KOPT-K1 (cell line): ENCODE measurements around the gene TOGARAM2.
"Not testable (repeated sequence)": the region's sequence is repeated elsewhere in the genome, so short reads cannot be mapped to it uniquely, and the experiment has no call there.

Experiments used
- H3K27ac ChIP-seq: fragments of 200-600 bp; sonication (generic); 2 replicates; pipeline ENCODE4 v1.5.1; 2016; ENCODE audit warnings: antibody characterized with exemption, mild to moderate bottlenecking, low read depth, low read length; ENCODE audit not compliant: poor library complexity, severe bottlenecking
- H3K36me3 ChIP-seq: fragments of 200-600 bp; sonication (generic); 2 replicates; pipeline ENCODE4 v1.5.1; 2017; ENCODE audit warnings: antibody characterized with exemption, mild to moderate bottlenecking, low read length, moderate library complexity; ENCODE audit not compliant: insufficient read depth
- H3K9me3 ChIP-seq: fragments of 200-600 bp; sonication (generic); 2 replicates; pipeline ENCODE4 v1.5.1; 2017; ENCODE audit warnings: antibody characterized with exemption, low read length, mild to moderate bottlenecking; ENCODE audit not compliant: insufficient read depth, poor library complexity, severe bottlenecking

The TOGARAM2 gene

GRCh38 chr2:28960401-28960800 is 20.7 kb upstream of the TOGARAM2 start:
- Histone ChIP-seq H3K9me3 (no peaks in the 10 kb centered on the region), H3K27ac (no peak overlapping the region), H3K36me3 (no peaks in the 10 kb centered on the region)

GRCh38 chr2:28962505-28962904 is 18.6 kb upstream of the TOGARAM2 start:
- Histone ChIP-seq H3K9me3 (no peaks in the 10 kb centered on the region), H3K36me3 (no peaks in the 10 kb centered on the region), H3K27ac (no peak overlapping the region)

- Histone ChIP-seq H3K9me3 (no peaks in the 10 kb centered on the region), H3K27ac (no peak overlapping the region), H3K36me3 (no peaks in the 10 kb centered on the region)
Measured at GRCh38 chr2:28970464-28971160, 10.5 kb upstream of the TOGARAM2 start.

- H3K36me3 ChIP-seq, result no peaks in the 10 kb centered on the region
- H3K27ac ChIP-seq, result no peak overlapping the region
- H3K9me3 ChIP-seq, result no peaks in the 10 kb centered on the region
Measured at GRCh38 chr2:28972778-28973335, 8.2 kb upstream of the TOGARAM2 start.

- no peak overlapping the region for H3K27ac ChIP-seq
- no peaks in the 10 kb centered on the region for H3K9me3 ChIP-seq
- no peaks in the 10 kb centered on the region for H3K36me3 ChIP-seq
Measured at GRCh38 chr2:28974252-28974651, 6.8 kb upstream of the TOGARAM2 start.

GRCh38 chr2:28975671-28976070 is 5.4 kb upstream of the TOGARAM2 start:
- Histone ChIP-seq H3K36me3 (no peaks in the 10 kb centered on the region), H3K9me3 (no peaks in the 10 kb centered on the region), H3K27ac (no peak overlapping the region)

GRCh38 chr2:28976584-28976983 is 4.5 kb upstream of the TOGARAM2 start:
- Histone ChIP-seq H3K36me3 (no peaks in the 10 kb centered on the region), H3K27ac (no peak overlapping the region), H3K9me3 (no peaks in the 10 kb centered on the region)

- Histone ChIP-seq H3K9me3 (no peaks in the 10 kb centered on the region), H3K36me3 (no peaks in the 10 kb centered on the region), H3K27ac (no peak overlapping the region)
Measured at GRCh38 chr2:28977176-28977875, 3.8 kb upstream of the TOGARAM2 start.

- H3K9me3 ChIP-seq, H3K27ac ChIP-seq, H3K36me3 ChIP-seq: not testable (repeated sequence)
Measured at GRCh38 chr2:28978001-28978400, 3.1 kb upstream of the TOGARAM2 start.

- Histone ChIP-seq H3K9me3 (no peaks in the 10 kb centered on the region), H3K36me3 (no peaks in the 10 kb centered on the region), H3K27ac (no peak overlapping the region)
Measured at GRCh38 chr2:28978606-28979005, 2.5 kb upstream of the TOGARAM2 start.

- H3K36me3 ChIP-seq, result no peaks in the 10 kb centered on the region
- no peak overlapping the region for H3K27ac ChIP-seq
- H3K9me3 ChIP-seq, result no peaks in the 10 kb centered on the region
Measured at GRCh38 chr2:28979041-28979440, 2.1 kb upstream of the TOGARAM2 start.

GRCh38 chr2:28979576-28980366 is 1.3 kb upstream of the TOGARAM2 start:
- H3K9me3 ChIP-seq, result no peaks in the 10 kb centered on the region
- H3K27ac ChIP-seq, result no peak overlapping the region
- no peaks in the 10 kb centered on the region for H3K36me3 ChIP-seq

- Histone ChIP-seq H3K27ac (no peak overlapping the region), H3K9me3 (no peaks in the 10 kb centered on the region), H3K36me3 (no peaks in the 10 kb centered on the region)
Measured at GRCh38 chr2:28980368-28981015, 606 bp upstream of the TOGARAM2 start.

- Histone ChIP-seq H3K27ac (no peak overlapping the region), H3K36me3 (no peaks in the 10 kb centered on the region), H3K9me3 (no peaks in the 10 kb centered on the region)
Measured at GRCh38 chr2:28981620-28982376, 700 bp downstream of the TOGARAM2 start.
